Activated CD4-positive, alpha-beta T cell treated with anti-CD3 and anti-CD28 coated beads, Interleukin-2, Interleukin-6, amounts not matched to agents 100 ng/mL and 50 ng/mL, durations not matched to agents 16 hours and 8 hours (primary cell): Measurements from ENCODE around the gene HELZ2.

ENCODE experiments used
- DNase-seq: peaks from one replicate; pipeline ENCODE4 v3.0.0-alpha.2; 2020

Gene HELZ2

GRCh38 chr20:63536241-63536977, 37.6 kb downstream of the HELZ2 start:
- no peak for DNase-seq

- DNase-seq, result no peak
Measured at GRCh38 chr20:63534831-63535651, 39.0 kb downstream of the HELZ2 start.

DNA sequence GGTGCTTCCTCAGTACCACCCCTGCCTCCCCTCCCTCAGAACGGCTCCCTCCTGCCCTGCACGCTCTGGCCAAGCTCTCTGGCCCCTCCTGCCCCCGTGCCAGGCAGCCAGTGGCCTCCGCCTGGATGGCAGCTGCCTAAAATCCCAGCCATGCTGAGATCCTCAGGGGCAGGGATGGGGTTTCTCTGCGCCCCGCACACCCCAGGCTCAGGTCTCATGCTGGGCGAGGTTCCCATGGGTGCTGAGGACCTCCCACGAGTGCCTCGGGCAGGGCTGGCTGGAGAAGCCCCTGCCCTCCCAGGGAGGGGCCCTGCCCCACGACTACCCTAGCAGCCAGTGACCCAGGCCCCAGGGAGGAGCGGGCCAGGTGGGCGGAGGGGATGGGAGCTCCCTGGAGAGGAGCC, 39.6 kb downstream of the HELZ2 start:
- DNase-seq, result no peak

- no peak for DNase-seq
Measured at GRCh38 chr20:63533871-63534393, 40.1 kb downstream of the HELZ2 start.

GRCh38 chr20:63533388-63533787, 40.7 kb downstream of the HELZ2 start:
- no peak for DNase-seq

- no peak for DNase-seq
Measured at GRCh38 chr20:63532449-63532971, 41.5 kb downstream of the HELZ2 start.

- DNase-seq, result no peak
Measured at GRCh38 chr20:63531686-63532448, 42.2 kb downstream of the HELZ2 start.

DNA sequence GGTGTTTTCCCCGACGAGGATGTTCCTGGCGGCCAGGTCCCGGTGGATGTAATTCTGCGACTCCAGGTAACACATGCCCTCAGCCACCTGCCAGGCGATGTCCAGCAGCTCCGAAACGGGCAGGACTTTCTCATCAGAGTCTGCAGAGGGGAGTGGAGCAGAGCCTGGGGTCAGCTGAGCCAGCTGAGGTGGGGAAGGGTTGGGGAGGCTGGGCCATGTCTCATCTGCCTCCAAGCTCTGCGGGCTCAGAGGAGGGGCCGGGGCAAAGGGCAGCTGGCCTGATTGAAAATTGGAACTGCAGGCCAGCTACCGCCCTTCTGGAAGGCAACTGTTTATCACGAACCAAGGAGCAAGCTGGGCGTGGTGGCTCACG, 43.3 kb downstream of the HELZ2 start:
- DNase-seq, result no peak

GRCh38 chr20:63529861-63530787, 43.9 kb downstream of the HELZ2 start:
- no peak for DNase-seq

DNA sequence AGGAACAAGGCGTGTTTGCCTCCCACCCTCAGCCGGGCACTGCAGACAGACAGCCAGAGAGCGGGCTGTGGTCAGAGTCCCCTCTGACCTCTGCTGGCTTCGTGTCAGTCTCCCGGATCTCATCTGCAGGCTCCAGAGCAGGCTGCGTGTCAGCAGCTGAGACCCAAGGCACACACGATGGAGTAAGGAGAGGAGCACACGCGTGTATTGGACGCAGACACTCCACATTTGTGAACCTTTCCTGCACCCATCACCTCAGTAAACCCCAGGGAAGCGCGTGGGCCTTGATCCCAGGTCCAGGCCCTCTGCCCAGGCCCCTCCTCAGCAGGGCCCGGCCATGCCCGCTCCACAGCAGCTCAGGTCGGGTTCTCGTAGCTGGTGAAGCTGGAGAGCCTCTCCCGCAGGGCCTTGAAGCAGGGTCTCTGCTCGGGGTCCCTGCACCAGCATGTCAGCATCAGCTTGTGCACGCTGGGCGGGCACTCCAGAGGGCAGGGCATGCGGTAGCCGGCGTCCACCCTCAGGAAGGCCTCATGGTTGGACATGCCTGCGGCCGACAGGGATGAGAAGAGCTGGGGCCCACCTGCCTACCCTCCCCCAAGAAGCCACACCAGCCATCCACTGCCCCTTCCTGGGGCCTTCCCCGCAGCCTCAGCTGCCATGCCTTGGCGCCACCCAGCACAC, 44.7 kb downstream of the HELZ2 start:
- DNase-seq, result no peak

DNA sequence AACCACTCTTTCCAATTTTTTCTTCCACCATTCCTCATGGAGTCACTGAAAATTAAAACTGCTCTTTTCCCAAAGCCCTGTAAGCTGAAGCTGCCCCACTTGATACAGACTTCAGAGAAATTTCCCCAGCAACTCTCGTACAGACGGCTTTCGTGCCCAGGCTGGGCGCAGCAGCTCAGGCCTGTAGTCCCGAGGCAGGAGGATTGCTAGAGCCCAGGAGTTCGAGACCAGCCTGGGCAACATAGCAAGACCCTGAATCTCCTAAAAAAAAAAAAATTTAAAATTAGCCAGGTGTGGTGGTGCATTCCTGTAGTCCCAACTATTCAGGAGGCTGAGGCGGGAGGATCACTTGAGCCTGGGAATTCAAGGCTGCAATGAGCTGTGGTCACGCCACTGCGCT, 46.9 kb downstream of the HELZ2 start:
- DNase-seq, result no peak

- no peak for DNase-seq
Measured at GRCh38 chr20:63525971-63526370, 48.1 kb downstream of the HELZ2 start.

GRCh38 chr20:63525185-63525584, 48.9 kb downstream of the HELZ2 start:
- no peak for DNase-seq
